ENCODE results near the gene DCC.

Gene DCC

GRCh38 chr18:52386306-52386705, 46.3 kb downstream of the DCC start:
- ChIA-PET CTCF (interaction anchor here (1.0 to 1.1 kb wide), 2 partner anchors 10 to 34 kb away, joined by 3 to 4 read pairs; no protein-coding TSS in a partner anchor), POLR2A (no interaction called here)
- DNase-seq (ENCODE audit: extremely low spot score): no peak
- TF ChIP-seq, protein P1, sequence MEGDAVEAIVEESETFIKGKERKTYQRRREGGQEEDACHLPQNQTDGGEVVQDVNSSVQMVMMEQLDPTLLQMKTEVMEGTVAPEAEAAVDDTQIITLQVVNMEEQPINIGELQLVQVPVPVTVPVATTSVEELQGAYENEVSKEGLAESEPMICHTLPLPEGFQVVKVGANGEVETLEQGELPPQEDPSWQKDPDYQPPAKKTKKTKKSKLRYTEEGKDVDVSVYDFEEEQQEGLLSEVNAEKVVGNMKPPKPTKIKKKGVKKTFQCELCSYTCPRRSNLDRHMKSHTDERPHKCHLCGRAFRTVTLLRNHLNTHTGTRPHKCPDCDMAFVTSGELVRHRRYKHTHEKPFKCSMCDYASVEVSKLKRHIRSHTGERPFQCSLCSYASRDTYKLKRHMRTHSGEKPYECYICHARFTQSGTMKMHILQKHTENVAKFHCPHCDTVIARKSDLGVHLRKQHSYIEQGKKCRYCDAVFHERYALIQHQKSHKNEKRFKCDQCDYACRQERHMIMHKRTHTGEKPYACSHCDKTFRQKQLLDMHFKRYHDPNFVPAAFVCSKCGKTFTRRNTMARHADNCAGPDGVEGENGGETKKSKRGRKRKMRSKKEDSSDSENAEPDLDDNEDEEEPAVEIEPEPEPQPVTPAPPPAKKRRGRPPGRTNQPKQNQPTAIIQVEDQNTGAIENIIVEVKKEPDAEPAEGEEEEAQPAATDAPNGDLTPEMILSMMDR (IDR thresholded peaks at IDR 0.05; ENCODE audit: control extremely low read depth, extremely low read depth, low read depth, missing control alignments): no peak

GRCh38 chr18:52387175-52387574, 47.2 kb downstream of the DCC start:
- TF ChIP-seq, protein P1 (IDR thresholded peaks at IDR 0.05; ENCODE audit: control extremely low read depth, extremely low read depth, low read depth, missing control alignments): no peak
- CTCF ChIA-PET: interaction anchor here (1.0 kb wide), 2 partner anchors 11 to 35 kb away, joined by 3 read pairs; no protein-coding TSS in a partner anchor
- POLR2A ChIA-PET: no interaction called here

DNA sequence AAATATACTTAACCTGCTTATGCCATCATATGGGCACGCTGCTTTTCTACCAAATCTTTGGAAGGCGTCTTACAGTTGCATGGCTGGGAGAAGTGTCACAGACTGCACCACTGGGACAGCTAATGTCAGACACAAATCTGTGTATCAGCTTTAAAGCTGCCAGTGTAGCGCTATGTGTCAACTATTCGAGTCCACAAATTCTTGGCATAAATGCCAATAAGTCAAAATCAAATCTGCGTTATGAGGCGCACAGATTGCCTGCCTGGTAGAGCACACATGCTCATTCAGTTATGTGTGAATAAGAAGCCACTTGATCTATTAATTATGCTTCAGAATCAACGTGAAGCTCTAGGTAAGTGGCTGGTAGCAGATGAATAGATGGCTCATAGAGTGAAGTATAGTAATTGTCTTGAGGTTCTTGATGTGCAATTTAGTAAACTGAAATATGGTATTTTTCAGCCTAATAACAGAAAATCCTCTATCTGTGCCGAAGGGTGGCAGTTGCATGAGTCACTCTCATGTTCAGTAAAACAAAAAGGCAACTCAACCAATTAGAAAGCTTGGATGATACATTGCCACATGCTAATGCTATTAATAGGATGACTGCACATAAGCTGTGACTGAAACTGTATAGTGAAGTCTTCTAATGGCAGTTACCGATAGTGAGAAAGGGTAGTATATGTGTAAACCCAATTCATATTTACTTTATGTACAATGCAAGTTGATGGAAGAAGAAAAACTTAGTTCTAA, 52.0 kb downstream of the DCC start:
- TF ChIP-seq, protein P1 (IDR thresholded peaks at IDR 0.05; ENCODE audit: control extremely low read depth, extremely low read depth, low read depth, missing control alignments): no peak
- no peak for DNase-seq (ENCODE audit: extremely low spot score)
- ChIA-PET POLR2A (no interaction called here), CTCF (no interaction called here)

More at GRCh38 chr18:52387175-52387574, 47.2 kb downstream of the DCC start:
- no peak for DNase-seq (ENCODE audit: extremely low spot score)

- TF ChIP-seq, protein P1 (IDR thresholded peaks at IDR 0.05; ENCODE audit: control extremely low read depth, extremely low read depth, low read depth, missing control alignments): no peak
- no peak for DNase-seq (ENCODE audit: extremely low spot score)
- ChIA-PET POLR2A (no interaction called here), CTCF (interaction anchor here (1.2 to 2.8 kb wide), 4 partner anchors 9 to 16 kb away, joined by 3 to 10 read pairs (median 3); no protein-coding TSS in a partner anchor)
These were observed 54.6 kb downstream of the DCC start for GRCh38 chr18:52394602-52395001.

GRCh38 chr18:52395146-52395852, 55.3 kb downstream of the DCC start:
- ChIA-PET CTCF (interaction anchor here (1.2 to 2.8 kb wide), 7 partner anchors 8 to 25 kb away, joined by 3 to 10 read pairs (median 3); no protein-coding TSS in a partner anchor), POLR2A (no interaction called here)
- DNase-seq (ENCODE audit: extremely low spot score): no peak
- TF ChIP-seq, protein P1 (IDR thresholded peaks at IDR 0.05; ENCODE audit: control extremely low read depth, extremely low read depth, low read depth, missing control alignments): no peak

- DNase-seq (ENCODE audit: extremely low spot score): no peak
- TF ChIP-seq, protein P1 (IDR thresholded peaks at IDR 0.05; ENCODE audit: control extremely low read depth, extremely low read depth, low read depth, missing control alignments): no peak
- CTCF ChIA-PET: no interaction called here
- POLR2A ChIA-PET: no interaction called here
These were observed 61.2 kb downstream of the DCC start for GRCh38 chr18:52401236-52401635.

Measured in GM10248 (cell line).